HuH-7 (cell line): ENCODE data around the gene GDF7.
"Not testable (repeated sequence)": the region's sequence is repeated elsewhere in the genome, so short reads cannot be mapped to it uniquely, and the experiment has no call there.

Experiments used
- DNase-seq: peaks from one replicate; pipeline ENCODE4 v3.0.0; 2011; ENCODE audit warnings: low spot score

Gene GDF7

DNA sequence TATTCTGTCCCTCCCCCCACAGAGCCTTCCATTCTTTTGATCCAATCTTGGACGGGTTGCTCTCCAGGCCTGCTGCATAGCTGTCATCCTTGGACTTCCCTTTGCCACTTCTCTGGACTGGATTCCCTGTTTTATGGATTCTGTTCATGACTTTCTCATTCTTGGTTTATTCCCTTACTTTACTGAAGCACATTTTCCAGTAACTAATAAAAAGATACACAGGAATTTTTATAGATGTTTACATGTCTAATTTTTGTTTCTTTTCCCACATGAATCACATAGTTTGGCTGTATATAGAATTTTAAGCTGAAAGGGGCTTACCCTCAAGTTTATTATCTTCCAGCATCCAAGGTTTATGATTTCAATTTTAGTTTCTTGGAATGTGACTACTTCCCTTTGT lies 37.9 kb downstream of the GDF7 start:
- DNase-seq: no peak

DNA sequence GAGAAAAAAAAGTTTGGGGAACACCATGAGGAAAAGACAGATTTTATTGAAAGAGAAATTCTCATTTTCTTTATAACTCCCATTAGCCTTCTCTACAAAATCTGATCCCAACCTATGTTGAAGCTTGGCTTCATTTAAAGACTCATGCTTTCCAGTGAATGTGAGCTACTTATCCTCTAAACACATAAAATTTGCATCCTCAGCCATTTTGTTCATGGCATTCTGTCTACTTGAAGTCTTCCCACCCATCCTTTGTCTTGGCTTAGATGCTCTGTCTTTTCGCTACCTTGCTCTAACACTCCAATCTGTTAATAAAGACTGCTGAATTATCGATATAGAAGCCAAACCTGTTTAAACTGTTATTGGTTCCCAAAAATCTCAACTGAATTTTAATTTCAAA lies 39.3 kb downstream of the GDF7 start:
- no peak for DNase-seq

DNA sequence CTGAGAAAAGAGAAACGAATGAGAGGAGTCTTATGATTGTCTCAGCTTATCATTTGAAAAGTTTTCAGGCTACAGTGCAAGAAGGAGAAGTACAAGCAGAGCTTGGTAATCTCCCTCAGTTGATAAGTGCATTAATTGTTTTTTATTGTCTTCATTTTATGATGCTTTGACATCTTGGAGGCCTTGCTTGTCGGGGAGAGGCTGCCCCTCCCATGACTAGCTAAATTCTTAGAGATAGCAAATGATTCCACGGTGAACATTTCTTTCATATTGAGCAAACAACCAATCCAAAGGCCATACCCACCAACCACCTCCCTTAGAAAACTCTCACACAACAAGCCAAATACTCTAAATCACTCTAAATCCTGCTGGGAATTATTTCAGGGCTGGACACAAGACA lies 39.8 kb downstream of the GDF7 start:
- no peak for DNase-seq

DNA sequence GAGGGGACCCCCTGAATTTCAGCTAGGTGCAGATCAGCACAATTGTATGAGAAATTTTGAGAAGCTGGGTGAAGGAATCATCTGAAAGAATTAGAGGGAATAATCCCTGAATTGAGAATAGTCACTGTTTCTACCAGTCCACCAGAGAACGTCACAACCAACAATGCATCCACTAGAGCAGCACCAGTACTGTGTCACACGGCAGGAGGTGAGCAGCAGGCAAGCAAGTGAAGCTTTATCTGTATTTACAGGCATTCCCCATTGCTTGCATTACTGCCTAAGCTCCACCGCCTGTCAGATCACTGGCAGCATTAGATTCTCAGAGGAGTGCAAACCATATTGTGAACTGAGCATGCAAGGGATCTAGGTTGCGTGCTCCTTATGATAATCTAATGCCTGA lies 40.7 kb downstream of the GDF7 start:
- DNase-seq: no peak

DNA sequence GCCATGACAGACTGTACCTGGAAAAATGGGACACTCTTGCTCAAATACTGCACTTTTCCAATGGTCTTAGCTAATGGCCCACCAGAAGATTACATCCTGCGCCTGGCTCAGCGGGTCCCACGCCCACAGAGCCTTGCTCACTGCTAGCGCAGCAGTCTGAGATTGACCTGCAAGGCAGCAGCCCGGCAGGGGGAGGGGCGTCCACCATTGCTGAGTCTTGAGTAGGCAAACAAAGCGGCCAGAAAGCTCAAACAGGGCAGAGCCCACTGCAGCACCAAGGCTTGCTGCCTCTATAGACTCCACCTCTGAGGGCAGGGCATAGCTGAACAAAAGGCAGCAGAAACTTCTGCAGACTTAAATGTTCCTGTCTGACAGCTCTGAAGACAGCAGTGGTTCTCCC lies 44.7 kb downstream of the GDF7 start:
- not testable (repeated sequence) for DNase-seq

DNA sequence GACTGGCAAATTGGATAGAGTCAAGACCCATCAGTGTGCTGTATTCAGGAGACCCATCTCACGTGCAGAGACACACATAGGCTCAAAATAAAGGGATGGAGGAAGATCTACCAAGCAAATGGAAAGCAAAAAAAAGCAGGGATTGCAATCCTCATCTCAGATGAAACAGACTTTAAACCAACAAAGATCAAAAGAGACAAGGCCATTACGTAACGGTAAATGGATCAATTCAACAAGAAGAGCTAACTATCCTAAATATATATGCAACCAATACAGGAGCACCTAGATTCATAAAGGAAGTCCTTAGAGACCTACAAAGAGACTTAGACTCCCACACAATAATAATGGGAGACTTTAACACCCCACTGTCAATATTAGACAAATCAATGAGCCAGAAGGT lies 46.6 kb downstream of the GDF7 start:
- not testable (repeated sequence) for DNase-seq

DNA sequence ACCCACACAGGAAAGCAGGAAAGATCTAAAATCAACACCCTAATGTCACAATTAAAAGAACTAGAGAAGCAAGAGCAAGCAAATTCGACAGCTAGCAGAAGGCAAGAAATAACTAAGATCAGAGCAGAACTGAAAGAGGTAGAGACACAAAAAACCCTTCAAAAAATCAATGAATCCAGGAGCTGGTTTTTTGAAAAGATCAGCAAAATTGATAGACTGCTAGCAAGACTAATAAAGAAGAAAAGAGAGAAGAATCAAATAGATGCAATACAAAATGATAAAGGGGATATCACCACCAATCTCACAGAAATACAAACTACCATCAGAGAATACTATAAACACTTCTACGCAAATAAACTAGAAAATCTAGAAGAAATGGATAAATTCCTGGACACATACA lies 47.5 kb downstream of the GDF7 start:
- DNase-seq: not testable (repeated sequence)

DNA sequence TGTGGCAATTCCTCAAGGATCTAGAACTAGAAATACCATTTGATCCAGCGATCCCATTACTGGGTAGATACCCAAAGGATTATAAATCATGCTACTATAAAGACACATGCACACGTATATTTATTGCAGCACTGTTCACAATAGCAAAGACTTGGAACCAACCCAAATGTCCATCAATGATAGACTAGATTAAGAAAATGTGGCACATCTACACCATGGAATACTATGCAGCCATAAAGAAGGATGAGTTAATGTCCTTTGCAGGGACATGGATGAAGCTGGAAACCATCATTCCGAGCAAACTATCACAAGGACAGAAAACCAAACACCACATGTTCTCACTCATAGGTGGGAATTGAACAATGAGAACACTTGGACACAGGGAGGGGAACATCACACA lies 49.2 kb downstream of the GDF7 start:
- DNase-seq: not testable (repeated sequence)

DNA sequence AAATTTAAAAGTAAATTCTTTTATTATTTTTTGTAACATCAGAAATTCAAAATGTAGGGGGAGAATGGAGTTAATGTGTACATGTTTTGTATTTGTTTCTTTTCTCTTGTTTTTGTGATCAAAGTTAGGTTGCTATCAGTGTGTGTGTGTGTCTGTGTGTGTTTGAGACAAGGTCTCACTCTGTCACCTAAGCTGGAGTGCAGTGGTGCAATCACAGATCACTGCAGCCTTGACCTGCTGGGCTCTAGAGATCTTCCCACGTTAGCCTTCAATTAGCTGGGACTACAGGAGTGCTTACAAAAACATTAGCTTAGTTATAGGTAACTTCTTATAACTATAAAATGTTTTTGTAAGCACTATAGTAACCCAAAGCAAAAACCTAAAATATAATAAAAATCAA lies 50.7 kb downstream of the GDF7 start:
- DNase-seq: no peak

DNA sequence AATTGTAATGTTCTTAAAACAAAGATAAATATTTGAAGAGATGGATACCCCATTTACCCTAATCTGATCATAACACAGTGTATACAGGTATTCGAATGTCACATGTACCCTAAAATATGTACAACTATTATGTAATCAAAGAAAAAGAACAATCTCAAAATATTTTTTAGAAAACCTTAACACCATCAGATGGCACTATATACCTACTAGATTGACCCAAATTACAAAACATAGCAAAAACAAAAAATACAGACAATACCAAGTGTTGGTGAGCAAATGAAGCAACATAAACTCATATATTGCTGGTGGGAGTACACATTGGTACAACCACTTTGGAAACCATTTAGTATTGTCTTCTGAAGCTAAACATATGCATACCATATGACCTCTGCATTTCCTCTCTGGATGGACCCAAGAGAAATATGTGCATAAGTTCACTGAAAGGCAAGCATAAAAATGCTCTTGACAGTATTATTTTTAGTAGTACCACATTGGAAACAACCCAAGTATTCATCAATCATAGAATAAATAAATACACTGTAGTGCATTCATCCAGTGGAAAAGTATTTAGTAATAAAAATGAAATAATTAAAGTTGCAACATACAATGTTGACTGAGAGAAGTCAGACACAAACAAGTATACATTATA lies 55.8 kb downstream of the GDF7 start:
- DNase-seq: no peak

DNA sequence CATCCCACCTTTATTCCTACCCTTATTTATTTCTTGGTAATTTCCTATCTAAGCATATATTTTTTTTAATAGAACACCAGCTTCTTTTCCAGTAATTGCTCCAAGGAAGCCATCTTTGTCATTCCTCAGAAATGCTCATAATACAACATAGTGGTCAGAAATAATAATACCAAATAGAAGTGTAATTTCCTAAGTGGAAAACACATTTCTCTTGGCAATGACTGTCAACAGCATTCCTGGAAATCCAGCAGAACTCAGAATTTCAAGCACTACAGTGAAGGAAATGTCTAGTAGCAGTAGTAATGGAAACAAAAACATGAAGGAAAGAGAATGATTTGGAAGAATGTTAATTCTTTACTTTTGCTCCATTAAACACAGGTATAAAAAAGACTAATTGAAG lies 56.6 kb downstream of the GDF7 start:
- DNase-seq: no peak

DNA sequence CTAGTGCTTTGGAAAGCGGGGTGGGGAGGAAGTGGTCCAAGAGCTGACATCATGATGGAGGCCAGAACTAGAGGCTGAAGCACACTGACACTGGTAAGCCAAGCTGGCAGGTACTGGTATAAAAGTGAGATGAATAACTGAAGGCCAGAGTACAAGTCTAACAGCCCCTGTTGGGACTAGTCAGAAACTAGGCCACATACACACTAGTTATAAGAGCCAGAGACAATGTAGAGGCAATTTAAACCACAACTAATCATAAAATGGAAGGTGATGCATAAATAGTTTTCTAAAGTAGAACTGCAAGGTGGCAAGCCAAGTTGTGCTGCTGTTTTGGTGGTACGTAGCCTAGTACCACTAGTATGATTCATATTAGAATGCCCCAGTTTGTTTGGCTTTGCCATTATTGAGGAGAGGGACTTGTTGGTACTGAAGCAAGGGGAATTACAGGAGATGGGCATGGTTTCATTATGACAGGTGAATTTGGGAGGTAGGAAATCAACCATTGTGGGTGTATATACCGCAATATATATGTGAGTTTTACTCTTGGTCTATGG lies 57.6 kb downstream of the GDF7 start:
- no peak for DNase-seq

DNA sequence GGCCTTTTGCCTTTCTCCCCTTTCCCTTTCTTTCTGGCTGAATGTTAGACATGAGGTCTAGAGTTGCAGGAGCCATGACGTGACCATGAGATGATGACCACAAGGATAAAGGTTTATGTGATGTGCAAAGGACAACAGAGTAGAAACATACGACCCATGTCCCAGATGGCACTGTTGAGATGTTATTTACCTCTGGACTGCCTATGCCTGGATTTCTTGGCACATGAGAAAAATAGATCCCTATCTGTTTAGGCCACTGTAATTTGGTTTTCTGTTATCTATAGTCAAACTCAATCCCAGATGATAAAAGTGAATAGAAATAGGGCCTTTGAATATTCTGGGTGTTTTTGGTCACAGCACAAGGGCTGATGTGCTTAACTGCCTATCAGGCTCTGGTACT lies 58.8 kb downstream of the GDF7 start:
- DNase-seq: no peak

DNA sequence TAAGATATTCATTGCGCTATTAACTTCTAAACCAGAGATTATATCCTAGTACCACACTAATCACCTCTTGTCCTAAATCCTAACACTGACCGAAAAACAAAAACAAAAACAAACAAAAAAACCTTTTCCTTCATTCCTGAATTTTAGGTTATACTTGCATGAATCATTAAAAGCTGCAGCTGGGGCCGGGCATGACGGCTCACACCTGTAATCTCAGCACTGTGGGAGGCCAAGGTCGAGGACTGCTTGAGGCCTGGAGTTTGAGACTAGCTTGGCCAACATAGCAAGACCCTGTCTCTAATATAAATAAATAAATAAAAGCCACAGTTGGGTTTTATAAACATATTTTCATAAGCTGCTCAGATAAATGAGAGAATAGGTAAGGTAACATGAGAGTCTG lies 60.0 kb downstream of the GDF7 start:
- DNase-seq: no peak

DNA sequence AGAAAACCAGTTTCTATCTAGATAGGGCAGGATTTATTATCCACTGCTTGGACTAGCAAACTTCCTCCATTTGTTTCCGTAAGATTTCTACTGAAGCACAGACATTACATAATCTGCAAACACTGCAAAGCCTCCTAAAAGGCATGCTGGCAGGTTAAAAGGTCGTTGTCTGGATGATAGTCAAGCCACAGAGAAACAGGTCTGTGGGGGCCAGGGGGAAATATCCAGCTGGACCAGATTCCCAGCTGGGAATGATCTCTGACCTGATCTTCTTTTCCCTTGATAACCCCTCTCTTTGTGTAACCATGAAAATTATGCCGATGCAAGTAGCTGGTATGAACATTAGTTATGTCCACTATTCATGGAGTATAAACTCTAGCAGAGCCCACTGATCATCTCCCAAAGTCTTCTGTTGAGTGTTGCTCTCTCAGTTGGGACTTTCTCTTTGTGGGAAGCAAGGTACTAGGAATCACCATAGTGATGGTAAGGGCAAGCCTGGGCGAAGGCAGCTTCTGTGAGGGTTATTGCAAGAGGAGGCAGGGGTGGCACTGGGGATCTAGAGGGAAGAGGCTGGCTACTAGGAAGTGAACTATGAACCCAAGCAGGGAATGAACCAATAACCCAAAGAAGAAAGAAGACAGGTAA lies 61.3 kb downstream of the GDF7 start:
- peak; percentile 30 for DNase-seq
